Erythroblast (primary cell): ENCODE results near the gene C13orf42.

Experiments
- GATA1 ChIP-seq: IDR thresholded peaks from 2 replicates; pipeline ENCODE4 v1.6.1; 2011; ENCODE audit warnings: low read depth, mild to moderate bottlenecking, control low read depth, low read length, moderate library complexity
- POLR2A ChIP-seq: IDR thresholded peaks from 2 replicates; pipeline ENCODE4 v1.6.1; 2011; ENCODE audit warnings: mild to moderate bottlenecking, low read length

DNA sequence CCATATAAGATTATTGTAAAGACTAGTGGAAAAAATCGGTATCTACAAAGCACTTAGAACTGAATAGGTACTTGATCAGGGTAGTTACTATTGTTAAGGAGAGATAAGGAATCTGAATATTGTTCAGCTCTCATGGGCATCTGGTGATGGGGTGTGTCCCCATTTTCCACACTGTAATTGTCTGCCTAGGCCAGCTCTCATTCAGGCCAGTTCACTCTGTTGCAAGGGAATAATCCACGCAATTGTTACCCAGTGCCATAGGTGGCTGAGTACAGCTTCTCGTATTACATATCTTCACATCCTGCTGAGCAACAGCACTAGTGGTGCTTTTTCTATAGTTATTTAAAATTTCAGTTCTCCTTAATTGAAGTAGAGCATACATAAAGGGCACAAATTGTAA is 45.6 kb upstream of the C13orf42 start:
- TF ChIP-seq POLR2A, result no peak
- TF ChIP-seq GATA1, result no peak
